Parathyroid adenoma (tissue), 2 donors: Measurements from ENCODE around the gene SFN.

Source experiments
- H2AFZ ChIP-seq: fragments of 300-600 bp; sonication (generic); one replicate; pipeline ENCODE4 v1.7.0; 2017; ENCODE audit warnings: antibody characterized with exemption, mild to moderate bottlenecking
- H3K27ac ChIP-seq: fragments of 300-600 bp; sonication (generic); one replicate; pipeline ENCODE4 v1.7.0; 2017
- H3K27me3 ChIP-seq: fragments of 300-600 bp; sonication (generic); one replicate; pipeline ENCODE4 v1.7.0; 2017; ENCODE audit warnings: low read length; ENCODE audit not compliant: control insufficient read depth, insufficient read depth
- H3K36me3 ChIP-seq: fragments of 300-600 bp; sonication (generic); one replicate; pipeline ENCODE4 v1.7.0; 2017; ENCODE audit warnings: low read length; ENCODE audit not compliant: control insufficient read depth, insufficient read depth
- H3K4me1 ChIP-seq: fragments of 300-600 bp; sonication (generic); one replicate; pipeline ENCODE4 v1.7.0; 2017; ENCODE audit warnings: control low read depth
- H3K4me2 ChIP-seq: fragments of 300-600 bp; sonication (generic); one replicate; pipeline ENCODE4 v1.7.0; 2017; ENCODE audit warnings: low read length
- H3K4me3 ChIP-seq: fragments of 300-600 bp; sonication (generic); one replicate; pipeline ENCODE4 v1.7.0; 2017; ENCODE audit warnings: low read depth, low read length
- H3K79me2 ChIP-seq: fragments of 300-600 bp; sonication (generic); one replicate; pipeline ENCODE4 v1.7.0; 2017; ENCODE audit warnings: control low read depth
- H3K9ac ChIP-seq: fragments of 300-600 bp; sonication (generic); one replicate; pipeline ENCODE4 v1.7.0; 2017; ENCODE audit warnings: mild to moderate bottlenecking
- H3K9me3 ChIP-seq: fragments of 300-600 bp; sonication (generic); one replicate; pipeline ENCODE4 v1.7.0; 2017; ENCODE audit warnings: low read length; ENCODE audit not compliant: control insufficient read depth
- TF ChIP-seq, protein P1 (sequence below): fragments of 300-600 bp; sonication (generic); IDR thresholded peaks from one replicate; pipeline ENCODE4 v1.7.0; 2017; ENCODE audit warnings: antibody characterized with exemption, mild to moderate bottlenecking
- donor health status: primary hyperparathyroidism.

SFN gene

DNA sequence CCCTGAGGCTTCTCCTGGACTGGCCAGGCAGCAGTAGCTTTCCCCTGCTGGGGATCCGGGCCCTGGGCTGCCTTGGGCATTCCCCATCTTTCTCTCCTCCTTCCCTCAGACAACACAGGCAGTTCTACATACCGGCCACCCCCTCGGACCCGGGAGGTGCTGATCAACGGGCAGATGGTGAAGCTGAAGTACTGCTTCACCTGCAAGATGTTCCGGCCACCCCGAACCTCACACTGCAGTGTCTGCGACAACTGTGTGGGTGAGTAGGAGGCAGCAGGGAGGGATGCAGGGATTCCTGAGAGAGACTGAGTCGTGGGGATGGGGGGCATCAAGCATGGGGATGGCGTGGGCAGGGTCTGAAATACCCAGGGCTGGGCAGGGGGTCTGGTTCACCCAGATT is 14.4 kb upstream of the SFN start:
- no peak overlapping the region for H2AFZ ChIP-seq
- no peaks in the 10 kb centered on the region for H3K36me3 ChIP-seq
- H3K9me3 ChIP-seq: no peaks in the 10 kb centered on the region
- H3K9ac ChIP-seq: no peak overlapping the region
- no peak overlapping the region for H3K4me2 ChIP-seq
- TF ChIP-seq, protein P1, sequence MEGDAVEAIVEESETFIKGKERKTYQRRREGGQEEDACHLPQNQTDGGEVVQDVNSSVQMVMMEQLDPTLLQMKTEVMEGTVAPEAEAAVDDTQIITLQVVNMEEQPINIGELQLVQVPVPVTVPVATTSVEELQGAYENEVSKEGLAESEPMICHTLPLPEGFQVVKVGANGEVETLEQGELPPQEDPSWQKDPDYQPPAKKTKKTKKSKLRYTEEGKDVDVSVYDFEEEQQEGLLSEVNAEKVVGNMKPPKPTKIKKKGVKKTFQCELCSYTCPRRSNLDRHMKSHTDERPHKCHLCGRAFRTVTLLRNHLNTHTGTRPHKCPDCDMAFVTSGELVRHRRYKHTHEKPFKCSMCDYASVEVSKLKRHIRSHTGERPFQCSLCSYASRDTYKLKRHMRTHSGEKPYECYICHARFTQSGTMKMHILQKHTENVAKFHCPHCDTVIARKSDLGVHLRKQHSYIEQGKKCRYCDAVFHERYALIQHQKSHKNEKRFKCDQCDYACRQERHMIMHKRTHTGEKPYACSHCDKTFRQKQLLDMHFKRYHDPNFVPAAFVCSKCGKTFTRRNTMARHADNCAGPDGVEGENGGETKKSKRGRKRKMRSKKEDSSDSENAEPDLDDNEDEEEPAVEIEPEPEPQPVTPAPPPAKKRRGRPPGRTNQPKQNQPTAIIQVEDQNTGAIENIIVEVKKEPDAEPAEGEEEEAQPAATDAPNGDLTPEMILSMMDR: no peak
- H3K4me3 ChIP-seq: no peak overlapping the region
- no peaks in the 10 kb centered on the region for H3K27me3 ChIP-seq
- no peak overlapping the region for H3K27ac ChIP-seq
- H3K4me1 ChIP-seq: no peaks in the 10 kb centered on the region
- no peaks in the 10 kb centered on the region for H3K79me2 ChIP-seq

DNA sequence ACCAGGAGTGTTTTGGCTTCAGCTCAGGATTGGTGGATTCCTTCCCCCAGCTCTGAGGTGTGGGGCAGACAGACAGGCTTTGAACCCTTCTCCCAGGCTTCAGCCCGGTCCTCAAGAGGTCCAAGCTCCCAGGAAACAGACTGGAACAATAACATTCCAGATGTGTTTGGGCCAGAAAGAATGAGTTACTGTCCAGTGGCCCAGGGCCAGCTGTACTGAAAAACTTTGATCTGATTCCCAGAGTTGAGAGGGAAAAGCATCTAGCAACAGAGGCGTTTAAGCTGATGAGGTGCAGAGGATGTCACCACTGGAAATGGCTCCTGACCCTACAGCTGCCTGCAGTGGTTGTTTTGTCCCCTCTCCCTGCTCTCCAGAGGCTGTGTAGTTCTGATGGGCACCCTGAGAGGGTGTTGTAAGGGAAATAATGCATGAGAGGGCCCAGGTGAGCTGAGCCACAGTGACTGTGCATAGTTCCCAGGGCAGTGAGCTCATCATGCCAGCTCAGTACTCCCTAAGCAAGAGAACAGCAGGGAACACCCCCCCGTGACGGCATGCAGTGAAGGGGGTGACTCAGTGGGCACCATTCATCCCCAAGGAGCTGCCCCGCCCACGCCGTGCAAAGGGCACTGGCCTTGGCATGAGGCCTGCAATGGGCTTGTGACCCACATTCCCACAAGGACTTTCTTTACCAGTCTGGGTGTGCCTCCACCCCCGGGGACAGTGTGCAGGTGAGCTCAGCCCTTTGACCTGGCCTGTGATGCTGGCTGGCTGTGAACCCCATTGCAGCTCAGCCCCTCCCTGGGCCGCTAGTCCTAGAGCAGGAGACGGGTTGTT is 13.8 kb upstream of the SFN start:
- no peak overlapping the region for H2AFZ ChIP-seq
- no peaks in the 10 kb centered on the region for H3K79me2 ChIP-seq
- H3K27me3 ChIP-seq: no peaks in the 10 kb centered on the region
- no peaks in the 10 kb centered on the region for H3K9me3 ChIP-seq
- H3K4me3 ChIP-seq: no peak overlapping the region
- no peaks in the 10 kb centered on the region for H3K4me1 ChIP-seq
- TF ChIP-seq, protein P1: no peak
- H3K36me3 ChIP-seq: no peaks in the 10 kb centered on the region
- no peak overlapping the region for H3K27ac ChIP-seq
- H3K9ac ChIP-seq: no peak overlapping the region
- no peak overlapping the region for H3K4me2 ChIP-seq

DNA sequence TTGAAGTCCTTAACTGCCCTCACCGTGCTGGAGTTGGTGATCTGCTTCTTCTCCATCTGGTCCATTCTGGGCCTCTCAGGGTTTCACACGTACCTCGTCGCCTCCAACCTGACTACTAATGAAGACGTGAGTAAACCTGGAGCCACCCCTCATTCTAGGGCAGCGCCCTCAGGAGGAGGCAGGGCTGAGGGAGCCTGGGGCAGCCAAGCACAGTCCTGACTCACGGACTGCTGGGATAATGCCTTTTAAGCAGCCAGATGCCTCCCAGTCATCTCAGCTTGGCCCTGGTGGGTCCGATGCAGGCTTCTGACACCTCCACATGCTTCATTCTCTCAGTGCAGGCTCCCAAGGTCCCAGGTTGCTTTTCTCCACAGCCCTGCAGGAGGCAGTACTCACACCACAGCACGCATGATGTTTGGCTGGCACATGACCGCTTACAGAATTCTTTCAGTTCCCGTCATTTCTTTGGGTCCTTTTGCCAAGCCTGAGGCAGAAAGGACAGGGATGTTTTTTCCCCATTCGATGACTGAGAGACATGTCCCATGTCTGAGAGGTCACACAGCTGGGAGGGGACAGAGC is 11.8 kb upstream of the SFN start:
- Histone ChIP-seq H3K9me3 (no peaks in the 10 kb centered on the region), H3K27ac (no peak overlapping the region), H3K79me2 (no peaks in the 10 kb centered on the region), H3K27me3 (no peaks in the 10 kb centered on the region), H3K36me3 (no peaks in the 10 kb centered on the region), H3K9ac (no peak overlapping the region), H2AFZ (no peak overlapping the region), H3K4me1 (no peaks in the 10 kb centered on the region), H3K4me2 (no peak overlapping the region), H3K4me3 (no peak overlapping the region)
- TF ChIP-seq, protein P1: no peak

DNA sequence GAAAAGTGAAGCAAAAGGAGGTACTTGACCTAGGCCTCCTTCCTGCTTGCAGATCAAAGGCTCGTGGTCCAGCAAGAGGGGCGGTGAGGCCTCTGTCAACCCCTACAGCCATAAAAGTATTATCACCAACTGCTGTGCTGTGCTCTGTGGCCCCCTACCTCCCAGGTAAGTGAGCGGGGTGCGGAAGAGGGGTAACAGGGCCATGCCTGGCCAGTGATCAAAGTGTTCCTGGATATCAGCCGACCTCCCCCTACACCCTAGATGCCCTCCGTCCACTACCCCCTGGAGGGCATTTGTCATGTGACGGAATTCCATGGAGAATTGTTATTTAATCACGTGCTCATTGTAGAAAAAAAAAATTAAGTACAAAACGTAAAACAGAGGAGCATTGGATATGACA is 10.2 kb upstream of the SFN start:
- TF ChIP-seq, protein P1: no peak

More for the DNA sequence above, 10.2 kb upstream of the SFN start:
- no peak overlapping the region for H2AFZ ChIP-seq
- H3K9ac ChIP-seq: no peak overlapping the region
- no peaks in the 10 kb centered on the region for H3K79me2 ChIP-seq
- no peaks in the 10 kb centered on the region for H3K4me1 ChIP-seq
- H3K4me3 ChIP-seq: no peak overlapping the region
- H3K36me3 ChIP-seq: no peaks in the 10 kb centered on the region
- H3K27me3 ChIP-seq: no peaks in the 10 kb centered on the region
- H3K4me2 ChIP-seq: no peak overlapping the region
- no peak overlapping the region for H3K27ac ChIP-seq
- no peaks in the 10 kb centered on the region for H3K9me3 ChIP-seq
